Right kidney (tissue), 1 donor: ENCODE measurements around the gene DCDC2B.

Source experiments
- DNase-seq: peaks from one replicate; pipeline ENCODE4 v3.0.0-alpha.2; 2016

Gene DCDC2B

GRCh38 chr1:32223683-32224082, 14.8 kb downstream of the DCDC2B start:
- DNase-seq: no peak

GRCh38 chr1:32224285-32224684, 15.4 kb downstream of the DCDC2B start:
- no peak for DNase-seq

- DNase-seq: no peak
Observed at GRCh38 chr1:32228771-32229170, 19.9 kb downstream of the DCDC2B start.

GRCh38 chr1:32231843-32232432, 23.0 kb downstream of the DCDC2B start:
- DNase-seq: no peak

- DNase-seq: no peak
Observed at GRCh38 chr1:32232558-32233304, 23.8 kb downstream of the DCDC2B start.

- DNase-seq: no peak
Observed at GRCh38 chr1:32234792-32235191, 25.9 kb downstream of the DCDC2B start.

GRCh38 chr1:32239337-32239736, 30.4 kb downstream of the DCDC2B start:
- no peak for DNase-seq

GRCh38 chr1:32239790-32240139, 30.9 kb downstream of the DCDC2B start:
- DNase-seq: peak; percentile 79

GRCh38 chr1:32240140-32240951, 31.5 kb downstream of the DCDC2B start:
- peak; percentile 88 for DNase-seq

- peak; percentile 84 for DNase-seq
Observed at GRCh38 chr1:32241001-32241763, 32.3 kb downstream of the DCDC2B start.

GRCh38 chr1:32242341-32242851, 33.5 kb downstream of the DCDC2B start:
- peak; percentile 34 for DNase-seq

GRCh38 chr1:32246888-32247273, 38.0 kb downstream of the DCDC2B start, which contains the start of gene FAM167B:
FAM167B (plus strand) TSS chr1:32247222; CDS start chr1:32247422, 200 bp downstream.
- DNase-seq: no peak

GRCh38 chr1:32247452-32247851, 38.6 kb downstream of the DCDC2B start:
- DNase-seq: no peak

GRCh38 chr1:32247983-32248889, 39.3 kb downstream of the DCDC2B start:
- peak; percentile 78 for DNase-seq

- DNase-seq: peak; percentile 61
Observed at GRCh38 chr1:32249831-32250525, 41.1 kb downstream of the DCDC2B start.

GRCh38 chr1:32250893-32251716, 42.2 kb downstream of the DCDC2B start, which contains the start of gene LCK:
LCK (plus strand) TSS chr1:32251265; CDS start chr1:32274330, 23,065 bp downstream.
- no peak for DNase-seq

- DNase-seq: no peak
Observed at GRCh38 chr1:32255072-32256071, 46.5 kb downstream of the DCDC2B start.
